RWPE1 (cell line): ENCODE data around the gene PTPRC.
A peak's percentile ranks its signal among the peaks of the same experiment; 100 is the strongest.

ENCODE experiments used
- CTCF ChIA-PET: fragments of 350-600 bp; sonication (Branson Sonifier 250); formaldehyde crosslinking; extraction: SDS; loops from one replicate; lab custom pipeline; 2021; lab: Yijun Ruan, JAX
- POLR2A ChIA-PET: fragments of 400-600 bp; formaldehyde crosslinking; extraction: SDS; loops from one replicate; lab custom pipeline; 2020; ENCODE audit warnings: antibody characterized with exemption; ENCODE audit not compliant: low non-redundant PET; lab: Yijun Ruan, JAX
- DNase-seq: peaks from one replicate; pipeline ENCODE4 v3.0.0; 2012; ENCODE audit warnings: low spot score
- H3K27ac ChIP-seq: fragments of 450-650 bp; 2 replicates; pipeline ENCODE4 v1.5.1; 2017
- TF ChIP-seq, protein P1 (sequence below): fragments of 450-650 bp; conservative IDR thresholded peaks from 2 replicates; pipeline ENCODE4 v1.5.1; 2017; ENCODE audit warnings: low read depth, mild to moderate bottlenecking

PTPRC gene

DNA sequence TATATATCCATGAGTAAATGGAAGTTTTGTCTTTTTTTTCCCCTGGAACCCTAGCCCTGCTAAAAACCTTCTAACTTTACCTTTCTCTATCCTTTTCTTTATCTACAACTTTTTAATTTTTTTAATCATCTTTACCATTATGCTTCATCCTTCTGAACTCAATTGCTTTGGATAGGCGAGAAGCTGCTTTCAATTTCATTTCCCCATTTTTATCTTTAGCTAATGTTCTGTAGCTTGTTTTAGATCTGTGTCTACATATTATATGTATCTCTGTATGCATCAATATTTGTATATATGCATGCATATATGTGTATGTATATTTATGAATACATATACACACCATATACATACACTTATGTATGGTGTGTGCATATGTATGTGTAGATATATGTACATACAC is 57.4 kb downstream of the PTPRC start:
- CTCF ChIA-PET, result interaction anchor here (0.7 kb wide), 1 partner anchor 23 kb away, joined by 3 read pairs; no protein-coding TSS in a partner anchor

DNA sequence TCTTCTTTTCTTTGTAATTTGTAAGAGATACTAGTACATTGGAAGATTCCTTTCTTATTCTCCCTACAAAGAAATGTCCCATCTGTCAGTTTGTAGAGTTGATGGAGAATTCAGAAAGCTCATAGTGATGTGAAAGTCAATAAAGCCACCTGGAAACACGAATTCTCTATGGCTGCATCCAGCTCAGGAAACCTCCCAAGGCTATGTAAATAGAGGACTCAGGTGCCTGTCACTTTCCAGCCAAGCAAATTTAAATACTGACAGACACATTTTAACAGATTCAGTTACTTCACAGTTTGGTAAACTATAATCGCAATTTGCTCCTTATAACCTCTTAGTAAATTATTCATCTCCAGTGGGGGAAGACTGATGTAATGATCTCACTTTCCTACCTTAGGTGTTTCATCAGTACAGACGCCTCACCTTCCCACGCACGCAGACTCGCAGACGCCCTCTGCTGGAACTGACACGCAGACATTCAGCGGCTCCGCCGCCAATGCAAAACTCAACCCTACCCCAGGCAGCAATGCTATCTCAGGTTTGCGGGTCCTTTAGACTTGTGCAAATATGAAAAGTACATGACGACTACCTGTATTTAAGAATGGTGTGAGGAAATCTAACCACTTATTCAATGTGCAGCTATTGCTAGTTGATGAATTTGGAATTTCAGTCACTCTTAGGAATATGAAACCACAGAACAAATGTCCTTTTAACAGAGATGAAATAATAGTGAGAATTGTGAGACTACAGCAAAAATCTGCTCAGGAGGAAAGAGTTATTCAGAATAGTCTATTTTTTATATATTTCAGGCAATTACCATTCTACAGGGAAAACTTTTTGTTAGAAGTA is 60.6 kb downstream of the PTPRC start:
- ChIA-PET CTCF (interaction anchor here (0.5 to 1.6 kb wide), 15 partner anchors 9 to 1809 kb away, joined by 3 to 9 read pairs (median 3); no protein-coding TSS in a partner anchor), POLR2A (no interaction called here)
- TF ChIP-seq, protein P1, sequence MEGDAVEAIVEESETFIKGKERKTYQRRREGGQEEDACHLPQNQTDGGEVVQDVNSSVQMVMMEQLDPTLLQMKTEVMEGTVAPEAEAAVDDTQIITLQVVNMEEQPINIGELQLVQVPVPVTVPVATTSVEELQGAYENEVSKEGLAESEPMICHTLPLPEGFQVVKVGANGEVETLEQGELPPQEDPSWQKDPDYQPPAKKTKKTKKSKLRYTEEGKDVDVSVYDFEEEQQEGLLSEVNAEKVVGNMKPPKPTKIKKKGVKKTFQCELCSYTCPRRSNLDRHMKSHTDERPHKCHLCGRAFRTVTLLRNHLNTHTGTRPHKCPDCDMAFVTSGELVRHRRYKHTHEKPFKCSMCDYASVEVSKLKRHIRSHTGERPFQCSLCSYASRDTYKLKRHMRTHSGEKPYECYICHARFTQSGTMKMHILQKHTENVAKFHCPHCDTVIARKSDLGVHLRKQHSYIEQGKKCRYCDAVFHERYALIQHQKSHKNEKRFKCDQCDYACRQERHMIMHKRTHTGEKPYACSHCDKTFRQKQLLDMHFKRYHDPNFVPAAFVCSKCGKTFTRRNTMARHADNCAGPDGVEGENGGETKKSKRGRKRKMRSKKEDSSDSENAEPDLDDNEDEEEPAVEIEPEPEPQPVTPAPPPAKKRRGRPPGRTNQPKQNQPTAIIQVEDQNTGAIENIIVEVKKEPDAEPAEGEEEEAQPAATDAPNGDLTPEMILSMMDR, result peak; percentile 79
- no peak overlapping the region for H3K27ac ChIP-seq
- DNase-seq, result peak; percentile 87

More for the DNA sequence above, 57.4 kb downstream of the PTPRC start:
- TF ChIP-seq, protein P1, result no peak
- no peak overlapping the region for H3K27ac ChIP-seq
- POLR2A ChIA-PET, result no interaction called here
- DNase-seq, result no peak

DNA sequence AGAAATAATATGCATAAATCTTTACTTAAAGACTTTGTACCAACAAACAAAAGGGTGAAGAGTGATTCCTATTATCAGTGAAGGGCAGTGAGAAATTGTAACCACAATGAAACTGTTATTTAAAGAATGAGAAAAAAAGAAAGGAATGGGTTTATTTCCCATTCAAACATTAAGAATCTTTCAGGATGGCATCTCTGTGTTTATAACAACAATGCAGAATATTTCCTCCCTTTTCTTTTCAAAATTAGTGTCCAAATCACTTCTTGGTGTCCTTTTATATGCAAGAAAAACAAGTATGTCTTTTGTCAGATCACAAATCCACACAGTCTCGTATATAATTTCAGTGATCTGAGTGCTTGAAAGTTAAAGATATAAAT is 61.2 kb downstream of the PTPRC start:
- H3K27ac ChIP-seq, result no peak overlapping the region
- ChIA-PET CTCF (interaction anchor here (0.5 to 1.6 kb wide), 10 partner anchors 9 to 1098 kb away, joined by 3 to 9 read pairs (median 3); no protein-coding TSS in a partner anchor), POLR2A (no interaction called here)
- TF ChIP-seq, protein P1, result no peak
- no peak for DNase-seq

DNA sequence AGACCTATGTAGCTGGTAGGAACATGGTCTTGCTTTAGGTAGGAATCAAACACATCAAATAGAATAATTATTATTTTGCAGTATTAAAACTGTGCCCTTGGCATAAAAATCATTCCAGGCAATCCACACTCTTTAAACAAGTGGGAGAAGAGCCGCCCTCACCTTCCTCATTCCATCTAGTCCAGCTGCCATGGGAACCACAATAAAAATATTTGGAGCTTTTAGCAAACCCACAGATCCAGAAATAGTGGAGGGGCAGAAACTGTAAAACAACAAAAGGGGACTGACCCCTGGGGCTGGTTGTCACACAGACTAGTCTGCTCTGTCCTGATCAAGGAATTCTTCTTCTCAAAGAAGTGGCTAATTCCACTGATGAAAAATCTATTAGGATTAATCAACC is 61.6 kb downstream of the PTPRC start:
- POLR2A ChIA-PET, result no interaction called here
- H3K27ac ChIP-seq, result no peak overlapping the region
- DNase-seq, result no peak
- TF ChIP-seq, protein P1, result no peak
- CTCF ChIA-PET, result interaction anchor here (0.6 to 1.6 kb wide), 4 partner anchors 15 to 721 kb away, joined by 3 to 9 read pairs (median 5); no protein-coding TSS in a partner anchor

DNA sequence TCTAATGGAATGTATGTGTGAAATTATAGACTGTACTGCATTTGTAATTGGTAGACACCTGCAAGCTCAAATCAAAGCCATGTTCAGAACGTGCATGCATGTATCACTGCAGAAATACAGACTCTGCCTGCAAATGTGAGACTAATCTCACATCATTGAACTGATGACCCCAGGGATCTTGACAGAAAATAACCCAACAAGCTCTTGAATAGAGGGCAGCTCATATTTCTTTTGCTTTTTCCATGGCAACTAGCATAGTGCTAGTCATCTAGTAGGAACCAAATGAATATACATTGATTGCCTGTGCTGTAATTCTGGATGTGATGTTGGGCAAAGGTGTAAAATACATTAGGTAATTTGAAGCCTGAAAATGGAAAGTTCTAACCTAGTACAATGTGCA is 62.4 kb downstream of the PTPRC start:
- DNase-seq, result no peak
- ChIA-PET POLR2A (no interaction called here), CTCF (interaction anchor here (0.5 to 1.3 kb wide), 5 partner anchors 10 to 1439 kb away, joined by 3 to 5 read pairs (median 3); no protein-coding TSS in a partner anchor)
- TF ChIP-seq, protein P1, result no peak
- no peak overlapping the region for H3K27ac ChIP-seq

DNA sequence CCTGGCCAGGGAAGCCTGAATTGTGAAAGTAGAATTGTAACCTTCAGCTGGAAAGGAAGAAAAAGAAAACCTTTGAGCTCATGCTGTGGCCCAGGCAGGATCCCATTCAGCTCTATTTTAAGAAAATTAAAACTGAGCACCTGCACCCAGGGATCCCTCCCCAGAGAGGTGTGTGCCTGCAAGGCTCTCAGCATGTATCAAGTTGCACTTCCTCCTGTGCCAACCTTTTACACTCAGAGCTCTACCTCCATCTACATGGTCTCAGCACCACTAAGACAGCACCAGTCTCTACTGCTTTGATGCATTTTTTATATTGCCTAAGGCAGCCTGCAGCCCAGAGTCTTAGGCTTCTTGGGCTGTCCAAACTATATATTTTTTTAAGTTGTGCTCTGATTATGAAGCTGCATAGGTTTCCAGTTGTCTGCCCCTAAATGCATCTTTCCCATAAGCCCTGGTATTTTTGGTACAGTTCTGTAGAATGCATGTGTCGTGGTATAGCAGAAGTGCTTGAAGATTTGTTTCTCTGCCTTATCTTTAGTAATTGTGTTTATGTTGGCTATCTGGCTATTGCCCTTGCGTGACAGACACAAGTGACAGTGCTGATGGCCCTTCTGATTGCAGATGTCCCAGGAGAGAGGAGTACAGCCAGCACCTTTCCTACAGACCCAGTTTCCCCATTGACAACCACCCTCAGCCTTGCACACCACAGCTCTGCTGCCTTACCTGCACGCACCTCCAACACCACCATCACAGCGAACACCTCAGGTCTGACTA is 63.1 kb downstream of the PTPRC start:
- no peak for DNase-seq
- CTCF ChIA-PET, result interaction anchor here (0.6 to 1.3 kb wide), 4 partner anchors 9 to 1438 kb away, joined by 3 read pairs; no protein-coding TSS in a partner anchor
- no peak overlapping the region for H3K27ac ChIP-seq
- TF ChIP-seq, protein P1, result no peak
- POLR2A ChIA-PET, result no interaction called here
